Measurements from ENCODE around the gene ROCK2.
"Not testable (repeated sequence)": the region's sequence is repeated elsewhere in the genome, so short reads cannot be mapped to it uniquely, and the experiment has no call there.

Gene ROCK2

GRCh38 chr2:11244091-11244826 lies 100.2 kb downstream of the ROCK2 start:
- ATAC-seq (ENCODE audit: low read depth) (no peak), DNase-seq (ENCODE audit: low spot score in 2 of 2) (no peak)
- no peak overlapping the region for H3K4me3 Mint-ChIP-seq
- peaks cover 11% of the 10 kb centered on the region for H3K4me1 Mint-ChIP-seq
- no peaks in the 10 kb centered on the region for H3K9me3 Mint-ChIP-seq
- peaks cover 15% of the 10 kb centered on the region for H3K36me3 Mint-ChIP-seq
- H3K27ac Mint-ChIP-seq = no peak overlapping the region
- H3K27me3 Mint-ChIP-seq = no peaks in the 10 kb centered on the region

GRCh38 chr2:11243512-11243911 lies 100.9 kb downstream of the ROCK2 start:
- H3K27ac Mint-ChIP-seq = no peak overlapping the region
- H3K36me3 Mint-ChIP-seq = peaks cover 15% of the 10 kb centered on the region
- no peak overlapping the region for H3K4me3 Mint-ChIP-seq
- no peaks in the 10 kb centered on the region for H3K9me3 Mint-ChIP-seq
- no peak for ATAC-seq (ENCODE audit: low read depth)
- H3K27me3 Mint-ChIP-seq = no peaks in the 10 kb centered on the region
- DNase-seq (ENCODE audit: low spot score in 2 of 2) = no peak
- H3K4me1 Mint-ChIP-seq = peaks cover 12% of the 10 kb centered on the region

- Mint-ChIP-seq H3K4me1 (peaks cover 16% of the 10 kb centered on the region), H3K27me3 (no peaks in the 10 kb centered on the region), H3K36me3 (peaks cover 16% of the 10 kb centered on the region), H3K27ac (peak overlapping the region; percentile 17), H3K9me3 (no peaks in the 10 kb centered on the region), H3K4me3 (no peak overlapping the region)
- DNase-seq (ENCODE audit: low spot score in 2 of 2) (no peak), ATAC-seq (ENCODE audit: low read depth) (no peak)
Observed at GRCh38 chr2:11242542-11243174, 101.8 kb downstream of the ROCK2 start.

- no peak for ATAC-seq (ENCODE audit: low read depth)
- H3K9me3 Mint-ChIP-seq = no peaks in the 10 kb centered on the region
- H3K27ac Mint-ChIP-seq = no peak overlapping the region
- DNase-seq (ENCODE audit: low spot score in 2 of 2) = no peak
- H3K27me3 Mint-ChIP-seq = no peaks in the 10 kb centered on the region
- H3K4me1 Mint-ChIP-seq = peaks cover 17% of the 10 kb centered on the region
- peaks cover 13% of the 10 kb centered on the region for H3K36me3 Mint-ChIP-seq
- no peak overlapping the region for H3K4me3 Mint-ChIP-seq
Observed at GRCh38 chr2:11241412-11242203, 102.8 kb downstream of the ROCK2 start.

GRCh38 chr2:11239666-11240462 lies 104.6 kb downstream of the ROCK2 start:
- no peak overlapping the region for H3K27ac Mint-ChIP-seq
- H3K4me3 Mint-ChIP-seq = no peak overlapping the region
- H3K4me1 Mint-ChIP-seq = peaks cover 17% of the 10 kb centered on the region
- no peaks in the 10 kb centered on the region for H3K9me3 Mint-ChIP-seq
- DNase-seq (ENCODE audit: low spot score in 2 of 2) = no peak
- no peak for ATAC-seq (ENCODE audit: low read depth)
- no peaks in the 10 kb centered on the region for H3K27me3 Mint-ChIP-seq
- peaks cover 14% of the 10 kb centered on the region for H3K36me3 Mint-ChIP-seq

- H3K4me3 Mint-ChIP-seq = no peak overlapping the region
- no peaks in the 10 kb centered on the region for H3K27me3 Mint-ChIP-seq
- H3K4me1 Mint-ChIP-seq = peaks cover 17% of the 10 kb centered on the region
- H3K36me3 Mint-ChIP-seq = peaks cover 14% of the 10 kb centered on the region
- DNase-seq (ENCODE audit: low spot score in 2 of 2) (no peak), ATAC-seq (ENCODE audit: low read depth) (no peak)
- no peaks in the 10 kb centered on the region for H3K9me3 Mint-ChIP-seq
- no peak overlapping the region for H3K27ac Mint-ChIP-seq
Observed at GRCh38 chr2:11239147-11239546, 105.3 kb downstream of the ROCK2 start.

- DNase-seq (ENCODE audit: low spot score in 2 of 2) (no peak), ATAC-seq (ENCODE audit: low read depth) (no peak)
- H3K27me3 Mint-ChIP-seq = no peaks in the 10 kb centered on the region
- H3K4me1 Mint-ChIP-seq = peaks cover 12% of the 10 kb centered on the region
- no peak overlapping the region for H3K4me3 Mint-ChIP-seq
- H3K27ac Mint-ChIP-seq = no peak overlapping the region
- peaks cover 7% of the 10 kb centered on the region for H3K36me3 Mint-ChIP-seq
- no peaks in the 10 kb centered on the region for H3K9me3 Mint-ChIP-seq
Observed at GRCh38 chr2:11237122-11237521, 107.3 kb downstream of the ROCK2 start.

- Mint-ChIP-seq H3K36me3 (peaks cover 6% of the 10 kb centered on the region), H3K27me3 (no peaks in the 10 kb centered on the region), H3K27ac (no peak overlapping the region), H3K9me3 (no peaks in the 10 kb centered on the region), H3K4me3 (no peak overlapping the region), H3K4me1 (peaks cover 12% of the 10 kb centered on the region)
- ATAC-seq (ENCODE audit: low read depth) (no peak), DNase-seq (ENCODE audit: low spot score in 2 of 2) (no peak)
Observed at GRCh38 chr2:11236335-11236734, 108.1 kb downstream of the ROCK2 start.

GRCh38 chr2:11235583-11235982 lies 108.9 kb downstream of the ROCK2 start:
- Mint-ChIP-seq H3K4me1 (peaks cover 12% of the 10 kb centered on the region), H3K9me3 (no peaks in the 10 kb centered on the region), H3K27me3 (no peaks in the 10 kb centered on the region), H3K4me3 (no peak overlapping the region), H3K36me3 (peaks cover 4% of the 10 kb centered on the region), H3K27ac (no peak overlapping the region)
- ATAC-seq (ENCODE audit: low read depth) (no peak), DNase-seq (ENCODE audit: low spot score in 2 of 2) (no peak)

GRCh38 chr2:11234309-11234708 lies 110.1 kb downstream of the ROCK2 start:
- H3K27me3 Mint-ChIP-seq = no peaks in the 10 kb centered on the region
- H3K9me3 Mint-ChIP-seq = no peaks in the 10 kb centered on the region
- H3K4me1 Mint-ChIP-seq = peaks cover 10% of the 10 kb centered on the region
- no peak overlapping the region for H3K4me3 Mint-ChIP-seq
- peaks cover 4% of the 10 kb centered on the region for H3K36me3 Mint-ChIP-seq
- no peak overlapping the region for H3K27ac Mint-ChIP-seq
- ATAC-seq (ENCODE audit: low read depth) = no peak
- DNase-seq (ENCODE audit: low spot score in 2 of 2) = no peak

GRCh38 chr2:11231193-11231592 lies 113.2 kb downstream of the ROCK2 start:
- not testable (repeated sequence) for H3K27me3 Mint-ChIP-seq; H3K4me1 Mint-ChIP-seq; ATAC-seq (ENCODE audit: low read depth); H3K36me3 Mint-ChIP-seq; DNase-seq (ENCODE audit: low spot score in 2 of 2); H3K4me3 Mint-ChIP-seq; H3K27ac Mint-ChIP-seq; H3K9me3 Mint-ChIP-seq

GRCh38 chr2:11228692-11229091 lies 115.7 kb downstream of the ROCK2 start:
- peaks cover 8% of the 10 kb centered on the region for H3K36me3 Mint-ChIP-seq
- H3K4me1 Mint-ChIP-seq = peaks cover 7% of the 10 kb centered on the region
- DNase-seq (ENCODE audit: low spot score in 2 of 2) (no peak), ATAC-seq (ENCODE audit: low read depth) (no peak)
- no peaks in the 10 kb centered on the region for H3K27me3 Mint-ChIP-seq
- H3K27ac Mint-ChIP-seq = no peak overlapping the region
- no peaks in the 10 kb centered on the region for H3K9me3 Mint-ChIP-seq
- no peak overlapping the region for H3K4me3 Mint-ChIP-seq

- DNase-seq (ENCODE audit: low spot score in 2 of 2) = no peak
- Mint-ChIP-seq H3K27ac (no peak overlapping the region), H3K4me3 (no peak overlapping the region), H3K36me3 (peaks cover 13% of the 10 kb centered on the region), H3K4me1 (peaks cover 7% of the 10 kb centered on the region), H3K9me3 (no peaks in the 10 kb centered on the region), H3K27me3 (no peaks in the 10 kb centered on the region)
- no peak for ATAC-seq (ENCODE audit: low read depth)
Observed at GRCh38 chr2:11227595-11227994, 116.8 kb downstream of the ROCK2 start.

GRCh38 chr2:11224887-11225286 lies 119.5 kb downstream of the ROCK2 start:
- H3K9me3 Mint-ChIP-seq = no peaks in the 10 kb centered on the region
- no peaks in the 10 kb centered on the region for H3K27me3 Mint-ChIP-seq
- no peak for DNase-seq (ENCODE audit: low spot score in 2 of 2)
- H3K27ac Mint-ChIP-seq = no peak overlapping the region
- peaks cover 21% of the 10 kb centered on the region for H3K36me3 Mint-ChIP-seq
- H3K4me3 Mint-ChIP-seq = no peak overlapping the region
- no peak for ATAC-seq (ENCODE audit: low read depth)
- H3K4me1 Mint-ChIP-seq = peaks cover 7% of the 10 kb centered on the region
